GM06990 (cell line): ENCODE results near the gene SECISBP2.
"Not testable (repeated sequence)": the region's sequence is repeated elsewhere in the genome, so short reads cannot be mapped to it uniquely, and the experiment has no call there.

ENCODE experiments used
- DNase-seq: peaks from one replicate; pipeline ENCODE4 v3.0.0-alpha.2; 2011; ENCODE audit not compliant: insufficient read length; ENCODE audit errors: extremely low read depth
- H3K27me3 ChIP-seq: replicated peaks from 2 replicates; pipeline ENCODE4 v1.6.0; 2011; ENCODE audit warnings: low read length; ENCODE audit not compliant: control insufficient read depth, insufficient read depth
- H3K36me3 ChIP-seq: 2 replicates; pipeline ENCODE4 v1.5.1; 2011; ENCODE audit warnings: low read length; ENCODE audit not compliant: control insufficient read depth, insufficient read depth
- H3K4me3 ChIP-seq: replicated peaks from 2 replicates; pipeline ENCODE4 v1.5.1; 2011; ENCODE audit warnings: low read depth, mild to moderate bottlenecking, control low read depth, low read length
- CTCF ChIP-seq: IDR thresholded peaks from 2 replicates; pipeline ENCODE4 v1.5.1; 2011; ENCODE audit warnings: low read length, control low read depth, mild to moderate bottlenecking, inconsistent platforms; ENCODE audit not compliant: insufficient read depth, poor library complexity, severe bottlenecking

SECISBP2 gene

GRCh38 chr9:89367281-89367680, 49.0 kb downstream of the SECISBP2 start:
- Histone ChIP-seq H3K36me3 (peaks cover 9% of the 10 kb centered on the region), H3K27me3 (no peaks in the 10 kb centered on the region), H3K4me3 (no peak overlapping the region)
- TF ChIP-seq CTCF = no peak
- no peak for DNase-seq

- DNase-seq = no peak
- Histone ChIP-seq H3K4me3 (no peak overlapping the region), H3K27me3 (no peaks in the 10 kb centered on the region), H3K36me3 (peaks cover 7% of the 10 kb centered on the region)
- TF ChIP-seq CTCF = no peak
Observed at GRCh38 chr9:89367726-89368437, 49.6 kb downstream of the SECISBP2 start.

- TF ChIP-seq CTCF = no peak
- H3K36me3 ChIP-seq = peaks cover 7% of the 10 kb centered on the region
- H3K27me3 ChIP-seq = no peaks in the 10 kb centered on the region
- DNase-seq = no peak
- no peak overlapping the region for H3K4me3 ChIP-seq
Observed at GRCh38 chr9:89368550-89368949, 50.2 kb downstream of the SECISBP2 start.

- peaks cover 2% of the 10 kb centered on the region for H3K36me3 ChIP-seq
- H3K27me3 ChIP-seq = no peaks in the 10 kb centered on the region
- no peak for TF ChIP-seq CTCF
- no peak for DNase-seq
- H3K4me3 ChIP-seq = no peak overlapping the region
Observed at GRCh38 chr9:89368978-89369377, 50.7 kb downstream of the SECISBP2 start.

- no peak overlapping the region for H3K4me3 ChIP-seq
- H3K36me3 ChIP-seq = peaks cover 3% of the 10 kb centered on the region
- H3K27me3 ChIP-seq = no peaks in the 10 kb centered on the region
- no peak for DNase-seq
- TF ChIP-seq CTCF = no peak
Observed at GRCh38 chr9:89370593-89370992, 52.3 kb downstream of the SECISBP2 start.

GRCh38 chr9:89371791-89372190, 53.5 kb downstream of the SECISBP2 start:
- not testable (repeated sequence) for H3K27me3 ChIP-seq, H3K4me3 ChIP-seq, DNase-seq, H3K36me3 ChIP-seq
